AG04450 (cell line): ENCODE measurements around the gene SLC5A10. TPM values are rescaled to one million over a fixed set of nuclear protein-coding genes. Genes with fewer than 3 reads are reported as not detected.
A peak's percentile ranks its signal among the peaks of the same experiment; 100 is the strongest.
"Not testable (repeated sequence)": the region's sequence is repeated elsewhere in the genome, so short reads cannot be mapped to it uniquely, and the experiment has no call there.

Source experiments
- CTCF ChIA-PET: fragments of 300-600, 350-600 bp; formaldehyde crosslinking; extraction: SDS; loops from one replicate; lab custom pipeline; 2022; ENCODE audit warnings: antibody characterized with exemption, inconsistent platforms; lab: Charles Lee
- POLR2A ChIA-PET: fragments of 350-600 bp; formaldehyde crosslinking; extraction: SDS; loops from one replicate; lab custom pipeline; 2021; ENCODE audit warnings: antibody characterized with exemption, inconsistent platforms; lab: Yijun Ruan, JAX
- DNase-seq: peaks from one replicate; pipeline ENCODE4 v3.0.0-alpha.2; 2011; ENCODE audit warnings: low read depth, low spot score
- H3K27ac ChIP-seq: one replicate; pipeline ENCODE4 v1.5.1; 2012; ENCODE audit warnings: low read depth, low read length, control low read depth
- H3K27me3 ChIP-seq: one replicate; pipeline ENCODE4 v1.6.0; 2012; ENCODE audit warnings: low read length; ENCODE audit not compliant: control insufficient read depth, insufficient read depth
- H3K4me3 ChIP-seq: 2 replicates; pipeline ENCODE4 v1.5.1; 2011; ENCODE audit warnings: mild to moderate bottlenecking, low read depth, low read length, control low read depth
- H3K9me3 ChIP-seq: 2 replicates; pipeline ENCODE4 v1.5.1; 2012; ENCODE audit warnings: low read length; ENCODE audit not compliant: control insufficient read depth, insufficient read depth
- CTCF ChIP-seq: IDR thresholded peaks from 2 replicates; pipeline ENCODE4 v1.5.1; 2011; ENCODE audit warnings: low read depth, low read length, control low read depth, inconsistent platforms
- polyA plus RNA-seq: library from polyadenylated mRNA; depleted of rRNA; stranded (reverse); fragments of >200 nt; gene quantifications from 2 replicates; pipeline ENCODE4 v1.2.3, GENCODE V29; 2011

The SLC5A10 gene
- polyA plus RNA-seq, 1 experiment, result not detected

GRCh38 chr17:18921912-18922451 lies 30.0 kb upstream of the SLC5A10 start:
- ChIA-PET CTCF (no interaction called here), POLR2A (no interaction called here)
- Histone ChIP-seq H3K9me3 (no peaks in the 10 kb centered on the region), H3K27ac (no peak overlapping the region), H3K4me3 (no peak overlapping the region), H3K27me3 (no peaks in the 10 kb centered on the region)
- peak; percentile 13 for DNase-seq
- no peak for TF ChIP-seq CTCF

- CTCF ChIA-PET, POLR2A ChIA-PET, DNase-seq, H3K27me3 ChIP-seq, H3K9me3 ChIP-seq, H3K27ac ChIP-seq, H3K4me3 ChIP-seq: not testable (repeated sequence)
Measured at GRCh38 chr17:18922596-18922995, 29.4 kb upstream of the SLC5A10 start.

- no peak for TF ChIP-seq CTCF
- Histone ChIP-seq H3K9me3 (no peaks in the 10 kb centered on the region), H3K4me3 (no peak overlapping the region), H3K27me3 (no peaks in the 10 kb centered on the region), H3K27ac (no peak overlapping the region)
- no peak for DNase-seq
- POLR2A ChIA-PET, result no interaction called here
- CTCF ChIA-PET, result no interaction called here
Measured at GRCh38 chr17:18925187-18925586, 26.8 kb upstream of the SLC5A10 start.

- POLR2A ChIA-PET, result no interaction called here
Measured at GRCh38 chr17:18928628-18929125, 23.3 kb upstream of the SLC5A10 start.

GRCh38 chr17:18932360-18933055 lies 19.5 kb upstream of the SLC5A10 start:
- Histone ChIP-seq H3K27ac (no peak overlapping the region), H3K9me3 (no peaks in the 10 kb centered on the region), H3K4me3 (no peak overlapping the region), H3K27me3 (no peaks in the 10 kb centered on the region)
- TF ChIP-seq CTCF, result no peak
- POLR2A ChIA-PET, result no interaction called here
- CTCF ChIA-PET, result interaction anchor here (1.6 kb wide), 1 partner anchor 29 kb away, joined by 6 read pairs; no protein-coding TSS in a partner anchor
- DNase-seq, result no peak

More at GRCh38 chr17:18928628-18929125, 23.3 kb upstream of the SLC5A10 start:
- no peak for DNase-seq
- H3K9me3 ChIP-seq, result no peaks in the 10 kb centered on the region
- no peak for TF ChIP-seq CTCF
- no peaks in the 10 kb centered on the region for H3K27me3 ChIP-seq
- no peak overlapping the region for H3K4me3 ChIP-seq
- CTCF ChIA-PET, result no interaction called here
- H3K27ac ChIP-seq, result no peak overlapping the region
